Type B pancreatic cell (in vitro differentiated cells): ENCODE measurements around the gene NT5DC1. TPM values are rescaled to one million over a fixed set of nuclear protein-coding genes. Genes with fewer than 3 reads are reported as not detected.

ENCODE experiments used
- DNase-seq: peaks from one replicate; pipeline ENCODE4 v3.0.0; 2021; ENCODE audit warnings: mixed read lengths; ENCODE audit not compliant: unreplicated experiment; ENCODE audit errors: extremely low spot score
- H3K27ac Mint-ChIP-seq: 2 replicates; pipeline ENCODE4 v1.8.0; 2021; ENCODE audit warnings: mild to moderate bottlenecking, mixed read lengths
- H3K27me3 Mint-ChIP-seq: 2 replicates; pipeline ENCODE4 v1.8.0; 2021; ENCODE audit warnings: mixed read lengths
- H3K36me3 Mint-ChIP-seq: 2 replicates; pipeline ENCODE4 v1.8.0; 2021; ENCODE audit warnings: mixed read lengths
- H3K4me1 Mint-ChIP-seq: one replicate; pipeline ENCODE4 v1.8.0; 2021; ENCODE audit warnings: mixed read lengths; ENCODE audit not compliant: unreplicated experiment
- H3K4me3 Mint-ChIP-seq: 2 replicates; pipeline ENCODE4 v1.8.0; 2021; ENCODE audit warnings: mild to moderate bottlenecking, mixed read lengths
- H3K9me3 Mint-ChIP-seq: 2 replicates; pipeline ENCODE4 v1.8.0; 2021; ENCODE audit warnings: mixed read lengths
- total RNA-seq: library from RNA; stranded (reverse); gene quantifications from 2 replicates; pipeline ENCODE4 v1.2.1, GENCODE V29; 2021; ENCODE audit warnings: low replicate concordance
- TF ChIP-seq, protein P1 (sequence below): fragments of 200-600 bp; sonication (generic); conservative IDR thresholded peaks from 2 replicates; pipeline ENCODE4 v1.5.0; 2021; ENCODE audit warnings: antibody characterized with exemption, mild to moderate bottlenecking

Gene NT5DC1
- total RNA-seq, 1 donor from 2014 or later, result 36.7 TPM

DNA sequence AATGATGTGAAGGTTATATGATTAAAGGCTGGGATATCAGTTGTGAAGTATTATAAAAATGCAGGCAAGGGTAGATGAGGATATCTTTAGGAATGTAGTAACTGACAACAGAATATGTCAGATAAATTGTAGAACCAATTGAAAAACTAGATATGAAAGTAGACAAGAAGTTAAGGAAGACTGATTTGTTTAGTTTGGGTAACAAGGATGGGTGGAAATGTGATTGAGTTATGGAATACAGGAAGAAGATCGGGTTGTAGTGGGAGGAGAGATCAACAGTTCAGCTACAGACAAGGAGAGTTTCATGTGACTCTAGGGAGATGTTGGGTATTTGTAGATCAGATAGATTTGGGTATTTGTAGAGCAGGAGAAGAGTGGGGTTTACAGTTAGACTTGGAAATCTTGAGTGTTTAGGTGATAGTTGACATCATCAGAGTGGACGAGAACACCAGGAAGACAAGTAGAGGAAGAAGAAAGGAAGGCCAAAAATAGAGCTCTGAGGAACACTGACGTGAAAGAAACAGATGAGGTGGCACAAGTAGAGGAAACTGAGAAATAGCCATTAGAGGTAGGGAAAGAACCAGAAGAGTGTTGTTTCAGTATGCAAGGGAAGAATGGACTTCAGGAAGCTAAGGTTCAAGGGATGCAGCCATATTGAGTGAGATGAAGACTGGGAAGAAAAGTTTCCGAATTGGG, 191.2 kb downstream of the NT5DC1 start:
- no peak for DNase-seq
- Mint-ChIP-seq H3K4me3 (no peak overlapping the region), H3K27ac (no peak overlapping the region), H3K4me1 (no peaks in the 10 kb centered on the region), H3K9me3 (no peaks in the 10 kb centered on the region), H3K36me3 (no peaks in the 10 kb centered on the region), H3K27me3 (no peaks in the 10 kb centered on the region)
- TF ChIP-seq, protein P1, sequence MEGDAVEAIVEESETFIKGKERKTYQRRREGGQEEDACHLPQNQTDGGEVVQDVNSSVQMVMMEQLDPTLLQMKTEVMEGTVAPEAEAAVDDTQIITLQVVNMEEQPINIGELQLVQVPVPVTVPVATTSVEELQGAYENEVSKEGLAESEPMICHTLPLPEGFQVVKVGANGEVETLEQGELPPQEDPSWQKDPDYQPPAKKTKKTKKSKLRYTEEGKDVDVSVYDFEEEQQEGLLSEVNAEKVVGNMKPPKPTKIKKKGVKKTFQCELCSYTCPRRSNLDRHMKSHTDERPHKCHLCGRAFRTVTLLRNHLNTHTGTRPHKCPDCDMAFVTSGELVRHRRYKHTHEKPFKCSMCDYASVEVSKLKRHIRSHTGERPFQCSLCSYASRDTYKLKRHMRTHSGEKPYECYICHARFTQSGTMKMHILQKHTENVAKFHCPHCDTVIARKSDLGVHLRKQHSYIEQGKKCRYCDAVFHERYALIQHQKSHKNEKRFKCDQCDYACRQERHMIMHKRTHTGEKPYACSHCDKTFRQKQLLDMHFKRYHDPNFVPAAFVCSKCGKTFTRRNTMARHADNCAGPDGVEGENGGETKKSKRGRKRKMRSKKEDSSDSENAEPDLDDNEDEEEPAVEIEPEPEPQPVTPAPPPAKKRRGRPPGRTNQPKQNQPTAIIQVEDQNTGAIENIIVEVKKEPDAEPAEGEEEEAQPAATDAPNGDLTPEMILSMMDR, result no peak

DNA sequence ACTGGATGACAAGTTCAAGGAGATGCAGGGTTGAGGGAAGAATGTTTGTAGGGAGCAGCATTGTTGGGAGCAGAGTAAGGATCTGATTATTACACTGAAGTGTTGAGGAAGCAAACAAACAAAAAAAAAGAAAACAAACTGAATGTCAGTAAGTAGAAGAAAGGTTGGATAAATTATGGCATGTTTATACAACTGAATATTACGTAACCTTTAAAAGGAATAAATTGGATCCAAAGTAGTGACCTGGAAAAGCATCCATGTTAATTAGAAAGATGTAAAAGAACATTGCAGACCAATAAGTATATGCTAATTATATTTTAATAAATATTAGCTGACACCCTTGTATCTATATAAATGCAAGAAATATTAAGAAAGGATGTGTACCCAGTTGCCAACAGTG, 191.9 kb downstream of the NT5DC1 start:
- TF ChIP-seq, protein P1, result no peak
- Mint-ChIP-seq H3K9me3 (no peaks in the 10 kb centered on the region), H3K27me3 (no peaks in the 10 kb centered on the region), H3K27ac (no peak overlapping the region), H3K4me1 (no peaks in the 10 kb centered on the region), H3K4me3 (no peak overlapping the region), H3K36me3 (no peaks in the 10 kb centered on the region)
- DNase-seq, result no peak

DNA sequence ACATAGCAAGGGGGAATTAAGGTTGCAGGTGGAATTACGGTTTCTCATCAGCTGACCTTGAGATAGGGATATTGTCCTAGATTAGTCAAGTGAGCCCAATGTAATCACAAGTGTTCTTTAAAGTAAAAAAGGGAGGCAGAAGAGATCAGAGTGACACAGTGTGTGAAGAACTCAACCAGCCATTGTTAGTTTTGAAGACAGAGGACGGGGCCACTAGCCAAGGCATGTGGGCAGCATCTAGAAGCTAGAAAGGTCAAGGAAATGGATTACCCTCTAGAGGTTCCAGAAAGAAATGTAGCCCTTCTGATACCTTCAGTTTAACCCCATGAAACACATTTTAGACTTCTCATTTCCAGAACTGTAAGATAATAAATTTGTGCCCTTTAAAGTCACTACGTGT, 197.6 kb downstream of the NT5DC1 start:
- no peak overlapping the region for H3K27ac Mint-ChIP-seq
- DNase-seq, result no peak

DNA sequence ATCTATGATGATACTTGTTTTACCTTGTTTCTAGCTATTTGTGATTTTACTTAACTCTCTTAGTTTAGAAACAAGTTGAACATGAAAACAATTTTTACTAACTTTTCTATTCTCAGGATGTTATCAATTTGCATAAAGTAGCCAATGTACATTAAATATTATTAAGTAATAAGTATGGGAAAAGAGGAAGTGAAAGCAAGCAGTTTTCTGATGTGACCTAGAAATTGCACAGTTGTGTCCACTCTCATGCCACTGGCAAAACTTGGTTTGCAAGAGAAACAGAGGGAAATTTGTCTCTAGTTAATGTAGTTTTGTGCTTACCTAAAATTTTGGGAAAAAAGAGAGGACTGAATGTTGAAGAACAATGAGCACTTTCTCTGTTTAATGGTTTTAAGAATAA, 198.3 kb downstream of the NT5DC1 start:
- peaks cover 6% of the 10 kb centered on the region for H3K36me3 Mint-ChIP-seq
- no peak overlapping the region for H3K4me3 Mint-ChIP-seq
- H3K4me1 Mint-ChIP-seq, result peaks cover 7% of the 10 kb centered on the region
- no peaks in the 10 kb centered on the region for H3K9me3 Mint-ChIP-seq
- DNase-seq, result no peak
- H3K27me3 Mint-ChIP-seq, result no peaks in the 10 kb centered on the region
- no peak overlapping the region for H3K27ac Mint-ChIP-seq
- TF ChIP-seq, protein P1, result no peak

More for the DNA sequence above, 197.6 kb downstream of the NT5DC1 start:
- Mint-ChIP-seq H3K36me3 (peaks cover 4% of the 10 kb centered on the region), H3K4me3 (no peak overlapping the region), H3K4me1 (peaks cover 7% of the 10 kb centered on the region), H3K27me3 (no peaks in the 10 kb centered on the region), H3K9me3 (no peaks in the 10 kb centered on the region)
- TF ChIP-seq, protein P1, result no peak

Other genes starting within 250 kb of the NT5DC1 start
- 6.2 and 13.2 TPM in 2 replicates for gene FRK, start 40.0 kb upstream of the NT5DC1 start, total RNA-seq
- gene COL10A1, start 25.3 kb downstream of the NT5DC1 start, total RNA-seq, result 0.14 TPM in 2 replicates
- gene TSPYL4, start 153.2 kb downstream of the NT5DC1 start, total RNA-seq, result 42.7 and 46.7 TPM in 2 replicates
- 88.2 and 90.2 TPM in 2 replicates for gene TSPYL1, start 179.1 kb downstream of the NT5DC1 start, total RNA-seq